ENCODE measurements around the gene CD79B.
"Not testable (repeated sequence)": the region's sequence is repeated elsewhere in the genome, so short reads cannot be mapped to it uniquely, and the experiment has no call there.

- not testable (repeated sequence) for TF ChIP-seq POLR2A (IDR thresholded peaks at IDR 0.05; ENCODE audit: extremely low read depth, insufficient read length); CTCF (IDR thresholded peaks at IDR 0.05; ENCODE audit: low read depth, low read length)
These were observed 35.4 kb downstream of the CD79B start, which contains the start of gene CSH1 for GRCh38 chr17:63896524-63897354.

Data from NB4 (cell line).